HG03159 (cell line): Measurements from ENCODE around the gene MTG2.

Experiments used
- ATAC-seq: cut with Tn5 transposase; IDR thresholded peaks from one replicate; pipeline ENCODE4 v1.9.1; 2021; ENCODE audit warnings: mild to moderate bottlenecking, moderate library complexity; ENCODE audit not compliant: unreplicated experiment

The MTG2 gene

DNA sequence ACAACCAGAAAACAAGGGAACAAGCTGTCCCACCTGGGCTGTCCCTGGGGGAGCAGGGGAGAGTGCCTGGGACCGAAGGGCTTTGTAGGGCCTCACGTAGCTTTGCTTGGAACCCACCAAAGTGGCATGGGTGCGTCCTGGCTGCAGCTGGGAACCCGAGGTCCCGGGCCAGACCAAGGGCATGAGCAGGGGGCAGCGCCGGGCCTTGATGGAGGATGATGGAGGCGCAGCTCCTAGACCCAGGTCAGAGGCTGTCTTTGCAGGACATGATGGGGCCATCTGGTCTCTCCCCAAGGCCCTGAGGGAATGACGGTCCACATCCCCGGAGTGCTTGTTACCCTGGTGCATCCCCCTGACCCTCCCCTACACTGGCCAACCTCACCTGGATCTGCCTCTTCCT is 47.9 kb downstream of the MTG2 start:
- ATAC-seq, result no peak

DNA sequence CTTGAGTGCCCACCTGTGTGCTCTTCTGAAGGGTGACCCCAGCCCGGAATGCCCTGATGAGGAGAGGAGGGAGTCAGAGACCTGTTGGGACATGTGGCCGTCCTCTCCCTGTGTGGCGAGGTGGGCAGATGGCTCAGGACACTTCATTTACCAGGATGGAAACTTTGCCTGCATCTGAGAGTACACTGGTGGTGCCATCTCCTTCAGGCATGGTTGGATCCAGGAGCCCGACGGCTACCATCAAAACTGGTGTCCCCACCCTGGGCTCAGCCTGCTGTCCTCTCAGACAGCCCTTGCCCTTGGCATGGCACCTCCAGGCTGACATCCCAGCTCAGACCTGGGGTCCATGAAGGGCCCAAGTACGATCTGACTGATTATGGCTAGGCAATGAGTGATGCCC is 48.5 kb downstream of the MTG2 start:
- no peak for ATAC-seq

DNA sequence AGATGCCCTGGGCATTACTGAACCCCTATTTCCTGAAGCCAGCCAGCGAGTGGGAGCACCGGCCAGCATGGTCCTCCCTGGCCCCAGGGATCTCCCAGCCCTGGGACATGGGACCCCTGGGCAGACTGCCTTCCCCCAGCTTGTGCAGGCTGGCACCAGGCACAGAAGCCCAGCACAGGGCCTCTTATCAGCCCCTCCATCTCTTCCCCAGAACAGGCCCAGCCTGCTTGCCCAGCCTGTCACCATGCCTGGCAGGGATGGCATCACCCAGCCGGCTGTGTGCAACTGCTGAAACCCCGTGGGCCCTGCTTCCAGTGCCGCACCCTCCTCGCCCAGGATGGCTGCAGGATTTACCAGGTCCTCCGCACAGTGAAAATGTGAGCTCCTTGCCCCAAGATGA is 49.4 kb downstream of the MTG2 start:
- ATAC-seq, result no peak

DNA sequence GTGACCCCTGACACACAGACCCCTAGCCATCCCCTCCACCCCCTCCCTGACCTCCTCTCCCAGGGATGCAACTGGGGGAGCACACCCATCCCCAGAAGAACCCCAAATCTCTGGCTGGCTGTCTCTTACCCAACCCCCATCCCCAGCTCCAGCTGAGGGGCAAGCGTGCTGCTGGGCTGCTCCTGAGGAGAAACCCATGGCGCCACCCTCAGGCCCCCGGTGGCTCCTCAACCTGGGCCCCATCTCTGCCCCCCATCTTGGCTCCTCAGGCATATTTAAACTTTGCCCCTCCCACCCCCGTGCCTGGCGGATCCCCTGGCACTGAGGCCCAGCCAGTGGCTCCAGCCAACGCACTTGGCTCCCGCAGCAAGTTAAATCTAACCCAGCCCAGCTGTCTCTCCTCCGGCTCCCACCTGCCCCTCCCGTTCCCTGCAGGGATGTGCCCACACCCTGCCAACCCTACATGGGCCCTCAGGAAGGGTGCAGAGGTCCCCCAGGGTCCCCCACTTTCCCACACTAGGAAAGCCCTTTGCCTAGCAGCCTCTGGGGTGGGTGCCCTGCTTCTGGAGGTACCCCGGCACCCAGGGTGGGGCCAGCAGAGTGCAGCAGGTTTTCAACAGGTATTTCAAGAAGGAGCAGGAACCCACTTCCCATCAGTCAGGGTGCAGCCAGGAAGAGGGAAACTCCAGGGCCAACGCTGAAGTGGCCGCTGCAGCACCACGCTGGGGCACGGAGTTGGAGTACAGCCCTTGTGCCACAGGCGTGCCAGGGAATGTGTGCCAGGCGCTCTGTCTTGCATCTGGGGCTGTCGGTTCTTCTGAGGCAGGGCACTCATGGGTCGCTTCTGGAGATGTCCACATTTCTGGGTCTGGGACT is 50.2 kb downstream of the MTG2 start:
- no peak for ATAC-seq

DNA sequence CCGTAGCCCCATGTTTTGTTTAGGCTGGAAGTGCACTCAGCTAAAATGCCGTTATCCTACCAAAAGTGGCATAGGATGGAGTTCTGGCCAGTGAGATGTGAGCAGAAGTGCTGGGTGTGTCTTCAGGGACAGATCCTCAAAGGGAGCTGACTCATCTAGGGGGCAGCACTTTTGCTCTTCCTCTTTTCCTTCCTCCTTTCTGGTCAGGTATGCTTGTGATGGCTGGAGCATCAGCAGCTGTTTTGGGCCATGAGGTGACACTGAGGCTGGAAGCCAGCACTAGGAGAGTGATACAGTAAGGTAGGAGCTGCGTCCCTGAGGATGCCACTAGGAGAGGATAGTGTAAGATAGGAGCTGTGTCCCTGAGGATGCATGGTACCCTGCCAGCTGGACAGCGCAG is 50.9 kb downstream of the MTG2 start:
- no peak for ATAC-seq

DNA sequence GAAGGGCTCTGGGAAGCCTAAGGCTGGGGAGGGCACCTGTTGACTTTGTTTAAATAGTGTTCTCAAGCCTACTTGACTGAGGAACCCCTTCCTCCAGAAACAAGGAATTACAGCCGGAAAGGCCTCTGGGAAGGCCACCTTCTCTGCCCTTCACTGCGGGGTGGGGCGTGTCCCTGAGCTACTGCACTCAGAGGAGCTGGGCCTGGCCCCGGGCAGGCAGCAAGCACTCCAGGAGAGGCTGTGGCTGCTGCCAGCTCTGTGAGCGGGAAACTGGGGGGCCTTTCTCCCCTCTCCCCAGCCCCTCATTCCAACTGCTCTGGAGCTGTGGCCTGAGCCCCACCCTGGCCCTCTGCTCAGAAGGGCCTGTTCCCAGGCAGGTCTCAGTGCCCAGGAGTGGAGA is 51.5 kb downstream of the MTG2 start:
- ATAC-seq, result no peak

DNA sequence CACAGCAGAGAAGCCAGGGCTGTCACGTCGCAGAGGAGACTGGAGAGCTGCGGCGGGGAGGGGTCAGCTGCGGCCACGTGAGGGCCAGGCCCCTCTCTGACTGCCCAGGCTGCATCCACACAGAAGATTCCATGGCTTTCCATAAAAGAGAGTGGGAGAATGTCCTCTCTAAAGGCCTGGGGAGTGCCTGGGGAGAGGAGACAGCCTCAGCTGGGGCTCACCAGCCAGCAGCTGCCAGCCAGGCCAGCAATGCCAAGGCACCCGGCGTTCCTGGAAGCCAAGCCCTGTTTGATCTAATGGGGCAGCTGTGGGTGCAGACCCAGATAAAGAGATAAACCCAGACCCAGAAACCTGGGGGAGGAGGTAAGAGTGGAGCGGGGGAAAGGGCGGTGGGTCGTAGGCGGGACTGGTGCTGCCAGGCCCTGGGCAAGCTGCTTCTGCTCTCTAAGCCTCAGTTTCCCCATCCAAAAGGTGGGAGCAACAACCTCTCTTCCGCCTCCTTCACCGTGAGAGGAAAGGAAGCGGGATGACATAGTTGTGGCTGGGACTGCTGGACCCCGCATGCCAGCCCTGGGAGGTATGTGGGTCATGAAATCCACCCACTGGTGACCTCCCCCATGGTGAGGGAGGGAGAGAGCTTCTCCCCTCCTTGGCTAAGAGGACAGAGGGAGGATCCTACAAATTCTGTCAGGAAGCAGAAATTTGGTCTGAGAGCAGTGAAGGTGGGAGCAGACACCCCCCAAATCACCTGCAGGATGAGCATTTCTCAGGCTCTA is 52.4 kb downstream of the MTG2 start:
- no peak for ATAC-seq

DNA sequence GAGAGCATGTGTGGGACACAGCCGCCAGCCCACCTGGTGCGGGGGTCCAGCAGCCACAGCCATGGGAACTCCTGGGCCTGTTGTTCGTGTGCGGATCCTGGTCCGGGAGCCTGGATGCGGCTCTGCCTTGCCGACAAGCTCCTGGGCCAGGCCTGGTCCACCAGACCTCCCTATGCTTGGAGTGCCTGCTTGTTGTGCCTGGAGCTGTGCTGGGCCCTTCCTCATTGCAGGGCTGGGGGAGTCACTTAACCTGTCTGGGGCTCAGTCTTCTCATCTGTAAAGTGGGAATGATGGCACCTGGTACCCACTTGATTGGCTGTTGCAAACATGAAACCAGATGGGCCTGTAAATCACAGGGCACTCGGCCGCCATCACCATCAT is 52.9 kb downstream of the MTG2 start:
- ATAC-seq, result no peak

DNA sequence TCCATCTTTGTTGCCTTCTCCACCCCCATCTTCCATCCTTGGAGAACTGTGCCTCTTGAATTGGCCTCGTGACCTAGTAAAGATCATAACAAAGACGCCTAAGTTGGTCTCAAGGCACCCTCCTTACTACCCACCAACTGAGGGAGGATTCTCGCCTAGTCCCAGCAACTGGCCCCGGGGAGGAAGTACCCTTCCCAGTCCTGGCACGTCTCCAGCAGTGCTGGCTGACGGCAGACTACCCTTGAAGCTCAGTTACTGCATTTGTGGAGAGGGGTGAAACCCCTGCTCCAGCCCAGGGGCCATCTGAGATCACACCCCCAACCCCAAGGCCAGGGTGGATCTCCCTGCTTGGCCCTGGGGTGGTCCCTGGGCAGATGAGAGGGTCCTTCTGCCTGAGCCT is 53.4 kb downstream of the MTG2 start:
- ATAC-seq, result no peak

DNA sequence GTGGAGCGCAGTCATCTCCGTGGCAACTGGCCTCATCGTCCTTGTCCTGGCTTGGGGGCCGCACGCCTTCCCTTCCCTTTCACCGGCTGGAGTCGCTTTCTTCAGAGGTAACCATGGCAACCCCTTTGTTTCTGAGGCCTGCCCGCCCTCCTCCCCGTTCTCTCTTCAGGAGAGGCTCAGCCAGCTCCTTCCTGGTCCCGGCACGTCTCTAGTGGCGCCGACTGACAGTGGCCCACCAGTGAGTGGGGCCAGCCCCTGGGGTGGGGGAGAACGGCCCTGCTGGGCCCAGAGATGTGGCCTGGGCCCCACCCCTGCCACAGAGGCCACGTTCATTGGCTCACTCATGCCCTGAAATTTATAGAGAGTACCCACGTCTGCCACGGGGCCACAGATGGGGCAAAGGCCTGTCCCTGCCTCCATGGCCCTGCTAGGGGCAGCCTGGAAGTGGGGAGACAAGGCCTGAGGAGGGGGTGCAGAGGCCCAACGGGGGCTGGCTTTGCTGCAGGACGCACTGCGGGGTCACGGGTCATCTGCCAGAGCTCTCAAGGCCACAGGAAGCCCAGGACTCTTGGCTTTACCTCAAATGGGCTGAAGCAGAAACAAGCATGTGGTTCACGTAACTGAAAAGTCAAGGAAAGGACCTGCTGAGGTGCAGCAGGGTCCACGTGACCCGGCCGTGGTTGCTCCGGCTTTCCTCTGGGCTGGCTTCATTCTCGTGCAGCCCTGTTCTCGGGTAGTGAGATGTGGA is 54.1 kb downstream of the MTG2 start:
- ATAC-seq, result no peak

DNA sequence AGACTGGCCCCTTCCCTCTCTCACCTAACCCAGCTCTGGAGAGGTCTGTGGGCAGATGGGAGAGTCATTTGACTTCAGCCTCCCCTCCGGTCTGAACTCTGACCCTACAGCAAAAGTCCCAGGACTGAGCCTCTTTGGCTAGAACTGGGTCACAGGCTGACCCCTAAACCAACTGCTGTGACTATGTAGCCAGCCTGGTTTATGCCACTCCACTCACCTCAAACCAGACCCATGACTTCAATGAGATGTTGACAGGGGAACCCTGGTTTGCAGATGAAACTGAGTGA is 54.6 kb downstream of the MTG2 start:
- no peak for ATAC-seq

DNA sequence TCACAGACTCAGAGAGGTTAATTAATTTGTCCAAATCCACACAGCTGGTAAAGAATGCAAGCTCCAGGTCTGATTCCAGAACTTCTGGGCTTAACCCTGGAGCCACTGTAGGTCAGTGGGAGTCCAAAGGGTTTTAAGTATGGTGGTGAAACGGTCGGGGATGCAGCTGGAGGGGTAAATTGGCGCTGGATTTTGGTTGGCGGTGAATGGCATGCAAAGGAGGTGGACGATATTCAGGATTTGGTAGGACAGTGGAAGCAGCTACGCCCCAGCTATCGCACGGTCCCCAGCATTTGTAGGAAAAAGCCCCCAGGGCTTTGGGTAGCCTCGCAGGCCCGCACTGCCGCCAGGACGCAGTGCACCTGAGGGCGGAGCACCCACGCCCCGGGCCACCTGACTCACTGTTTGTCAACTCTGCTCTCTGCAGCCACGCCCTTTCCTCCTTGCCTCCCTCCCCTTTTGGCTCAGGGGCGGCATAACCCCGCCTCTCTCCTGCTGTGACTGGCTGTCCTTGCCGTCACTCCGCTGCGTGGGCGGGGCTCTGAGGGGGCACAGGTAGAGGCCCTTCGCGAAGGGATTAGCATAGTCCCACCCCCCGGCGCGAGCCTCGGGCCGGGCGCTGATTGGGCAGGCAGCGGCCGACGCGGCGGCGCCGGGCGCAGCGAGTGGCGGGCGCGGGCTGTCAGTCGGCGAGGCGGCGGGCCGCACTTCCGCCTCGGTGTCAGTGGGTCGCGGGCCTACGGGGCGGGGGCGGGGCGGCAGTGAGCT is 55.2 kb downstream of the MTG2 start, which contains the start of gene OSBPL2:
OSBPL2 (plus strand) TSS at position 721 of the 768 bp plus-strand sequence. CDS start 17,664 bp downstream, outside the sequence.
- ATAC-seq, result peak; percentile 98

DNA sequence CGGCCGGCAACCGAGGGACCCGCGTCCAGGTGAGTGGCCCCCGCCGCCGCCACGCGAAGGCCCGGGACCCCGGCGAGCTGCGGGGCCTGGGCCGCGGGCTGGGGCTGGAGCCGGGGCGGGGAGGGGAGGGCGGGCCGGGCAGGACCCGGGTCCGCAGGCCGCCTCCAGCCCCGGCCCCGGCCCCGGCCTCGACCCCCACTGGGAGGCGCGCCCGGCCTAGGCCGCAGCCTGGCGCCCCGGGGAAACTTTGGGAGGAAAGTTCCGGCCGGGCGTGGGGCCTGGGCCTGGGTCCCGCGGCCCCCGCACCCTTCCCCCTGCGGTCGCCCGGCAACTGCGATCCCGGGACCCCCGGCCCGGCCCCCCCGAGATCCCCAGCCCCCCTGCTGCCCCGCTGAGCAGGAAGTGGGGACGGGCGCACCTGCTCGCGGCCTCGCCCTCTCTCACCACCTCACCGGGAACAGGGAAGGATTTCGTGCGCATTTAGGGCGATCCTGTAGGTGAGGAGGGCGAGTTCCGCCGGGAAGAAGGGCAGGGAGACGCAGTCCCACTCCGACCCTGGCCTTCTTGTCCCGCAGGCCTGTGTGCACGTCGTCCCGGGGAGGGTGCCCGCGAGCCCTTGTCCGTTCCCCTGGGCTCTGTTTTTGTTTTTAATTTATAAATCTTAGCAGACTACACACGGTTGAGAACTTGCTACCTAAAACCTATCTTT is 55.9 kb downstream of the MTG2 start:
- ATAC-seq, result peak; percentile 9

DNA sequence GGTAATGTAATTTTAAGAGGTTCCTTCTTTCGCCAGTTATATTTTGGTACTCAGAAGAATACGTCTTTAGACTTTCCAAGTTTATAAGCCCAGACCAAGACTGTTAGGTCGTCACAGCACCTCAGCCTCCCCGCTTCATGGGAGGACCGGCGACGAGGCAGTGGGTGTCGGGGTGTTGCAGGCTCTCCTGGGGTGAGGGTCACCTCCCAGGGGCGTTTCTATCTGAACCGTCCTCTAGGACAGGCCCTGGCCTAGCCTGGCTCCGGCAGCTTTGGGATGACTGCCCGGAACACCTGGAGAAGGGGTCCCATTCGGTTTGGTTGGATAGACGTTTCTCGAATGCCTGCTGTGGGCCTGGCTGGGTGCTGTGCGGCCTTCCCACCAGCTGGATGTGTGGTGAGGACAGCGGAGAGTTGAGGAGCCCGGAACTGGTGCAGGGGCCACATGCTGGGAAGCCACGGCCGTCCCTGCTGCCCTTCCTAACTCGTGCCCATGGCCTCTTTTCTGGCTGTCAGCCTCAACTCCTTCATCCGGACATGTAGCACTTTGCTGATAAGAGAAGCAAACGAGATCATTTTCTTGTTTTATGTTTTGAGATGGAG is 56.6 kb downstream of the MTG2 start:
- ATAC-seq, result no peak

DNA sequence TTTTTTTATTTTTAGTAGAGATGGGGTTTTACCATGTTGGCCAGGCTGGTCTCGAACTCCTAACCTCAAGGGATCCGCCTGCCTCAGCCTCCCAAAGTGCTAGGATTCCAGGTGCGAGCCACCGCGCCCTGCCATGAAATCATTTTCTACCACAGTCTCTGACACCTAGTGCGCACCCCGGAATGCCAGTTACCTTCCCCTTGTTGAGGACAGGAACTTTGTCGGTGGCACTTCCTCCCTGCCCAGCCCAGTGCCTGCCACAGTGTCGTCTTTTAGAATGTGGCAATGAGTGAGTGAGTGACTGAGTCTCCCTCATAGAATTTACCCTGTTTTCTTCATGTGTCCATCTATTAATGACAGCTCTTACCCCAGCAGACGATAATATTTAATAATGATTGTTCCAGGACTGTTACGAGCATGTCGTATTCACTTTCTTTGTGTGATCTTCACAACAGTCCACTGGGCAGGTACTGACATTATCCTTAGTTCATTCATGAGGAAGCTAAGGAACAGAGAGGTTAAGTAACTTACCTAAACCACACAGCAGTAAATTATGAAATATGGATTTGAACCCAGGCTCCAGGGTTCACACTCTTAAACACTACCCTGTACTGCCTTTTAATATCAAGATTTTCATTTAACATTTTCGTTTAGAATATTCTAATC is 57.3 kb downstream of the MTG2 start:
- ATAC-seq, result no peak

DNA sequence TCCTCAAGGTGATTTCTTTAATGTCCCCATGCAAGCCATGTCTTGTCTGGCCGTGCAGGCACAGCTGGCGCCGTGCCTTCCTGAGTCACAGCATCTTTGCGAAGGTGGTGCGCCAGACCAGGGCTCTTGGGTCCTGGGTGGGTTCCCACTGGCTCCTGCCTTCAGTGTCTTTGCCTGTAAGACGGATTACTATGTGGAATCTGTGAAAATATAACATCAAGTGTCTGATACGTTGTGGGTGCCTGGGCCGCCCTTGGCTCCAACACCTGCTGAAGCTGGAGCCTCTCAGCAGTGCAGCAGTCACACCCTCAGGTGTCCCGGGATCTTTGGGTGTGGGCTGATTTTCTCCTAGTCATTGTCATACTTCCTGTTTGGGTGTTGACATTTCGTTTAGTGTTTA is 58.7 kb downstream of the MTG2 start:
- ATAC-seq, result no peak

DNA sequence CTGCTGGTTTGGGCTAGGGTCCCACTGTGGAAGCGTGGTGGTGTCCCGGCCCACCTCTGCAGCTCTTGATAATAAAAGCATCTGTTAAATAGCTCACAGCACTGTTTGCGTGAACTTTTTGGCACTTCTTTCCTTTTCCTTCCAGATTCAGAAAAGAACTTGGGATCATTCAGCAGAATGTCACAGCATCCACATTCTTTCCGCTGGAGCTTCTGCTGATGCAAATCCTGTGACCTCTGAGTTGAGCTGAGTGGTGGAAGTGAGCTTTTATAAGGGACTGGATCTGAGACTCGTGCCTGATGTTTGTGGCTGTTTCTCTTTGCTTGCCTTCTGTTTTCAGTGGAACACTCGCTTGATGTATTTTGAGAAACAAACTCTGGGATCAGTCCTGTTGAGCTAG is 59.3 kb downstream of the MTG2 start:
- ATAC-seq, result no peak

DNA sequence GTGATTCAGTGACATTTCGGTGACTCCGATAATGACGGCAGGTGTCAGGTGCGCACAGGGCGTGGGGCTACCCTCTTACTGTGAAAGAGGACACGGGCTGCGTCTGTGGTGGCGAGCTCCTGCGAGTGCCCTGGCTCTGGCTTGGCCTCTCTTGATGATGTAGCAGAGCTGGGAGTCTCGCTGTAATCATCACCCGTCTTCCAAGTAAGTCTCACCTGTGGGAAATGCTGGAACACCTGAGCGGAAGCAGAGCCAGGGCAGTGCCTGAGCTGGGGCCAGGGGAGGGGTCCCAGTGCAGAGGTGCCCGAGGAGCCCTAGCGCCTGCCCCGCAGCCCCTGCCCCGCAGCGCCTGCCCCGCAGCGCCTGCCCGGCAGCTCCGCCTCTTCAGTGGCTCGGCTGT is 60.3 kb downstream of the MTG2 start:
- no peak for ATAC-seq

DNA sequence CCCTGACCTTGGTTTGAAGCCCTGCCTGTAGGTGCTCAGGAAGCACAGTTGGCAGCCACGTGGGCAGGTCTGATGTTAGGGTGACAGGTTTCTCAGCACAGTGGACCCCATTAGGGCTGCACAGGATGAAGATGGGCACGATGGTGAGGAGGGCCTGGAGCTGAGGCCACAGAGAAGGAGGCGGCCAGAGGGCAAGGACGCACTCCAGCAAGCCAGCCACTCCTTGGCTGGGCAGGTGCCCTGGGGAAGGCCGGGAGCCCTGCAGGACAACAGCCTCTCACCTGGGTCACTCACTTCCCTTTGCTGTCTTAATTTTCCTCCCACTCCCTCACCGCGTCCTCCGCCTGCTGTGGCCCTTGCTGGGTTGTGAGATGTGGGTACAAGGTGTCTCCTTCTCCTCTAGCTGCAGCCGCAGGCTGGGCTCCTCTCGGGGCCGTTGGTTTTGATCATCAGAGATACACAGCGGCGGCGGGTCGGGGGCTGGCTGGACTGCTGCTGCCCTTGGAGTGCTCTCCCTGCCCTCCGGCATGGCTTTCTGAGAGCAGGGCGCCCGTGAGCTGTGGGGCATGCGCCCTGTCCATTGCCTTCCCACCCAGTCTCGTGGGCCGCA is 61.2 kb downstream of the MTG2 start:
- ATAC-seq, result no peak
